ENCODE results near the gene FZR1.

Gene FZR1

DNA sequence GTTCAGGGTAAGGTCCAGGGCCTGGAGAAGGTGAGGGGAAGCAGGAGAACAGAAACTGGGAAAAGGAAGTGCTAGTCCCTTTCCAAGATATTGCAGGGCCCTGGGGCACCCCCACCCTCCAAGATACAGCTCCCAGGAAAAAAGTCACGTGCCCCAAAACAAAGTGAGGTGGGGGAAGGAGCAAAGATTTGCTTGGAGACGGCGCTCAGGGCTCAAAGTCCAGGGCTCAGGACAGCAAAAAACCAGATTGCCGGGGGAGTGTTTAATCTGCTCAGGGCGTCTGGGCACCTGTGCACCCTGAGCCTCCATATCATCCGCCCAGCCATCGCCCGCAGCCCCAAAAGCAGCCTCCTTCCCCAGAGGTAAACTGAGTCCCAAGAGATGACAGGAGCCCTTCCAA lies 32.1 kb upstream of the FZR1 start:
- no peak for DNase-seq (ENCODE audit: low read depth)

DNA sequence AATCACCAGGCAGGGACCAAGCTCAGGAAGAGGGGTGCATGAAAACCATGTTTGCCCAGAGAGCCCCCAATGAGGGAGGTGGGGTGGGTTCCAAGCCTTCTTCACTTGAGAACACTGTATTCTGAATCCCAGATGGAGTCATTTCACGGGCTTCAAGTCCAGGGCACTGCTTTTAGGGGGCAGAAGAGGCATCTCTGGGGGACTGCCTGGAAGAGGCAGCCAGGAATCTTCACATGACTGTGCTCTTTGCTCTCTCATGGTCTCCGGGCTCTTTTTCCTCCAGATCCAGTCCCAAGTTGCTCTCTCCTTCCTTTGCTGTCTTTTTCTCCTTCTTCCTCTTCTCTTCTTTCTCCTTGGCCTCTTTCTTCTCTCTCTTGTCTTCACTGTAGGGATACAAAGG lies 31.5 kb upstream of the FZR1 start:
- no peak for DNase-seq (ENCODE audit: low read depth)

DNA sequence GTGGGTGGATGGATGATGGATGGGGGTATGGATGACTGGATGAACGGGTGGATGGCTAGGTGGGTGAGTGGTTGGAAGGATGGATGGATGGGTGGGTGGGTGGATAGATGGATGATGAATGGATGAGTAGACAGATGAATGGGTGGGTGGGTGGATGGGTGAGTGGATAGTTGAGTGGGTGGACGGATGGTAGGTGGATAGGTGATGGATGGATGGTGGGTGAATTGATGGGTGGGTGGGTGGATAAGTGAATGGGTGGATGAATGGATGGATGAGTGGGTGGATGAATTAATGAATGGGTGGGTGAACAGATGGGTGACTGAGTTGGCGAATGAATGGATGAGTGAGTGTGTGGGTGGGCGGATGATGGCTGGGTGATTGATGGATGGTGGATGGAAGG lies 30.7 kb upstream of the FZR1 start:
- DNase-seq (ENCODE audit: low read depth) = no peak

DNA sequence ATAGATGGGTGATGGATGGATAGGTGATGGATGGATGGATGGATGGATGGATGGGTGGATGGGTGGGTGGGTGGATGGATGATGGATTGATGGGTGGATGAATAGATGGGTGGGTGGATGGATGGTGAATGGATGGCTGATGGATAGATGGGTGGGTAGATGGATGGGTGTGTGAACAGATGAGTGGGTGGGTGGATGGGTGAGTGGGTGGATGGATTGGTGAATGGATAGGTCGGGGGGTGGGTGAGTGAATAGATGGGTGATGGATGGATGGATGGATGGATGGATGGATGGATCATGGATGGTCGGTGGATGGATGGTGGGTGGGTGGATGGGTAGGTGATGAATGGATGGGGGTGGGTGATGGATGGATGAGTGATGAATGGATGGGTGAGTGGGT lies 29.3 kb upstream of the FZR1 start:
- no peak for DNase-seq (ENCODE audit: low read depth)

DNA sequence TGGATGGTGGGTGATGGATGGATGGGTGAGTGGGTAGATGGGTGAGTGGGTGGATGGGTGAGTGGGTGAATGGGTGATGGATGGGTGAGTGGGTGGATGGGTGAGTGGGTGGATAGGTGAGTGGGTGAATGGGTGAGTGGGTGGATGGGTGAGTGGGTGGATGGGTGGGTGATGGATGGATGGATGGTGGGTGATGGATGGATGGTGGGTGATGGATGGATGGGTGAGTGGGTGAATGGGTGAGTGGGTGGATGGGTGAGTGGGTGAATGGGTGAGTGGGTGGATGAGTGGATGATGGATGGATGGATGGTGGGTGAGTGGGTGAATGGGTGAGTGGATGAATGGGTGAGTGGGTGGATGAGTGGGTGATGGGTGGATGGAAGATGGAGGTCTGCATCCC lies 28.6 kb upstream of the FZR1 start:
- no peak for DNase-seq (ENCODE audit: low read depth)

DNA sequence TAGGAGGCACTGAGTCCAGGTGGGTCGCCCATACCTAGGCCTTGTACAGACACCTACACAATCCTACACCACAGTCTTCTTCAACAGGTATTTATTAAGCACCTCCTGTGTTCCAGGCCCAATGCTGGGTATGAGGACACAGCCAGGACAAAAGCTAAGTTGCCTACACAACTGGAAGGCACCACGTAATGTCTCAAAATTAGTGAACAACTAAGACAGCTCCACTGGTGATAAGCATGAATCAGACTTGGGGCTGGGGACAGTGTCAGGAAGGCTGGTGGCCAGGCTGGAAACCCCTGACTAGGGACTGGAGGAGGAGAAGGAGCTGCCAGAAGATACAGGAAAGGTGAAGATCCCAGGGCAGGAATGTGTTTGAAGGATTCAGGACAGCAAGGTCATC lies 28.2 kb upstream of the FZR1 start:
- DNase-seq (ENCODE audit: low read depth) = no peak

DNA sequence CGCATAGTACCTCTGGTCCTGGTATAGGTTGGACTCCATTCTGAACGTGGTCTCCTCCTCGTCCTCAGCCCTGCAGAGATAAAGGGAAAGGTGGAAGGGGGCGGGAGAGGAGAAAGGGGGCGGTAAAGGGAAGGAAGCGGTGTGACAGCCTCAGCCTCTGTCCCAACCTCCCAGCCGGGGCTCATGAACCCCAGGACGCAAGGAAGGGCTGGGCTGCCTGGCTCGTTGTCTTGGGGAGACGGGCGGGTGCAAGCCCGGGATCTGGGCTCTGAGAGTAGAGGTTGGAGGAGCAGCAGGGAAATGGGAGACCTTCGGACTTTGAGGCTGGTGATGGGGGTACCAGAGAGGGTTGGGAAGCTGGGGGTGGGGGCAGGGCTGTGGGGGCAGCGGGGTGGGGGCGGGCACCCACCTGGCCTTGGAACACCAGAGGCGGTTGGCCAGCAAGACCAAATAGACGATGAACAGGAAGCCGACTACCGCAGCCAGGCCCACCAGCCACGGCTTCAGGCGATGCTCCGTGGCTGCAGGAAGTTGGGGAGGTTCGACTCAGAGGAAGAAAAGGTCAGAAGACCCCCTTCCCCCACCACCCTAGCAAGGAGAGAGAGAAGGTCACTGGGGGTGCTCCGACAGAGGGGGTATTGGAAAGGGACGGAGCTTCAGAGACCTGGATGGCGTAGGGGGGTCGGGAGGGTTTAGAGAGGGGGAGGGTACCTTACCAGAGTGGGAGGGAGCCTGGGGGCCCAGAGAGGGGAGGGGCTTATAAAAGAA lies 27.5 kb upstream of the FZR1 start:
- no peak for DNase-seq (ENCODE audit: low read depth)

DNA sequence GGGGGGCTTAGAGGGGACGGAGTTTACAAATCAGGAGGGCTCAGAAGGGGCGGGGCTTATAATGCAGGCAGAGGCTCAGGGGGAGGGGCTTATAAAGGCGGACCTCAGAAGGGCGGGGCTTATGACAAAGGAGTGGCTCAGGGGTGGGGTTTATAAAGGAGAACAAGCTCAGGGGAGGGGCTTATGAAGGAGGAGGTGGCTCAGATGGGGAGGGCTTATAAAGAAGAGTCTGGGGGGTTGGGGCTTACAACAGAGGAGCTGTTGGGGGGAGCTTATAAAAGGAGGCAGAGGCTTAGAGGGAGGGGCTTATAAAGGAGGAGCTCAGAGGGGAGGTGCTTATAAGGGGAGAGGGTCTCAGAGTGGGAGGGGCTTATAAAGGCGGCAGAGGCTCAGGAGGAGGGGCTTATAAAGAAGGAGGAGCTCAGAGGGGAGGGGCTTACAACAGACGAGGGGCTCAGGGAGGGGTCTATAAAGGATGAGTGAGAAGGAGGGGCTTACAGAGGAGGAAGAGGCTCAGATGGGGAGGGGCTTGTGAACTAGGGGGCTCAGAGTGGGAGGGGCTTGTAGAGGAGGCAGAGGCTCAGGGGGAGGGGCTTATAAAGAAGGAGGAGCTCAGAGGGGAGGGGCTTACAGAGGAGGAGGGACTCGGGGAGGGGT lies 26.8 kb upstream of the FZR1 start:
- no peak for DNase-seq (ENCODE audit: low read depth)

DNA sequence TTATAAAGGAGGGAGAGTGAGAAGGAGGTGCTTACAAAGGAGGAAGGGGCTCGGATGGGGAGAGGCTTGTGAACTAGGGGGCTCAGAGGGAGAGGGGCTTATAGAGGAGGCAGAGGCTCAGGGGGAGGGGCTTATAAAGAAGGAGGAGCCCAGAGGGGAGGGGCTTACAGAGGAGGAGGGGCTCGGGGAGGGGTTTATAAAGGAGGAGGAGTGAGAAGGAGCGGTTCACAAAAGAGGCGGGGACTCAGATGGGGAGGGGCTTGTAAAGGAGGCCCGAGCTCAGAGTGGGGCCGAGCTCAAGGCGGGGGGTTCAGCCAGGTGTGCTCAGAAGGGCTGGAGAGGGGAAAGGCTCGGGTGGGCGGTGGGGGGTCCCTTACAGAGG lies 26.3 kb upstream of the FZR1 start:
- no peak for DNase-seq (ENCODE audit: low read depth)

DNA sequence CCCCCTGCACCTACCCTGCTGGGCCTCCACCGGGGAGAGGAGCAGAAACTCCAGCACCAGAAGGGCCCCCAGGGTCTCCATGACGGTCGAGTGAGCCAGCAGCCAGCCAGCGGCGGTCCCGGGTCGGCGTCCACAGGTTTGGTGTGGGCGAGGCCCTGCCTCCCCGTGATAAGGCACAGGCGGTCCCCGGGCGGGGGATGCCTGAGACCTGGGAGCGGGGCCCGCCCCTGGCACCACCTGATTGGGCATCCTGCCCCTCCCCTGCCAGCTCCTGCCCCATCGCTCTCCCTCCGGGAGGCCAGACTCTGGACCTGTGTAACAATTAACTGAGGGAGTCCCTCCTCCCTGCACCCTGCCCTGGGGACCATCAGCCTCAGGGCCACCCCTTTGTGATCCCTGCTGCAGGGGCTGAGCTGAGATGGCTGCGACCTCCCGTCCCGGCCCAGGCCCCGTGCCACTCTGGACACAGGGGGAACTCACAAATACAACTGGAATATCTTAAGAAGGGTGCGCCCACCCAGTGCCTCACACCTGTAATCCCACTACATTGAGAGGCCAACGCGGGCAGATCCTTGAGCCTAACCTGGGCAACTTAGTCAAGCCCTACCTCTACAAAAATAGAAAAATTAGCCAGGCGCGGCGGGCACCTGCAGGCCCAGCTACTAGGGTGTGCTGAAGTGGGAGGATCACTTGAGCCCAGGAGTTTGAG lies 25.6 kb upstream of the FZR1 start, which contains the start of gene SMIM24:
SMIM24 (minus strand) TSS at position 143 of the 709 bp plus-strand sequence; CDS start at position 81, 62 bp downstream.
- DNase-seq (ENCODE audit: low read depth) = no peak

DNA sequence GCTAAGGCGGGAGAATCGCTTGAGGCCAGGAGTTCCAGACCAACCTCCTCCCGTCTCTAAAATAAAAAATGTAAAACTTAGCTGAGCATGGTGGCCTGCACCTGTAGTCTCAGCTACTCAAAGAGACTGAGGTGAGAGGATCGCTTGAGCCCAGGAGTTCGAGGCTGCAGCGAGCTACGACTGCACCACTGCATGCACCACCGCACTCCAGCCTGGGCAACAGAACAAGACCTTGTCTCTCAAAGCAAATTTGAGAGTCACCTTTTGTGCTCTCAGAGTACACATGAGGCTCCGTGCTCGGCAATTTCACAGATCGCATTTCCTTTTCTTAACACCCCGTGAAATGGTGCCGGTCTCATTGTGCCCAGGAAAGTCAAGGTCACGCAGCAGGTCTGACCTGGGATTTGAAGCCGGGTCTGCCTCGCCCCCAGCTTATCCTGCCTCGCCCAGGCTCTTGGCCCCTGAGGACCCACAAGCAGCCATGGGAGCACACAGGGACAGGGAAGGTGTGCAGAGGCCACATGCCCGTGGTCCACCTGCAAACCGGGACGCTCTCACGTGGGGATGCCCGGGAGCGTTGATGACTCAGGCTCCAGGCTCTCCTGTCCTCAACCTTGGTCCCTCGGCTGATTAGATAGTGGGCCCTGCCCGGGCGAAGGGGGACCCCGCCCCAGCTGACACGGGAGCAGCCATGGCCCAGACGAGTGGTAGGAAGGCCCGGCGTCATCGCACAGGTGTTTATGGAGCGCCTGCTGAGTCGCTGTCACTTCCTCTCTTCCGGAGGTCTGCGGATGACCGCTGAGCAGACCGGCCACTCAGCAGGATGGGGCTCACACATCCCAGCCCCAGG lies 24.6 kb upstream of the FZR1 start:
- DNase-seq (ENCODE audit: low read depth) = no peak

DNA sequence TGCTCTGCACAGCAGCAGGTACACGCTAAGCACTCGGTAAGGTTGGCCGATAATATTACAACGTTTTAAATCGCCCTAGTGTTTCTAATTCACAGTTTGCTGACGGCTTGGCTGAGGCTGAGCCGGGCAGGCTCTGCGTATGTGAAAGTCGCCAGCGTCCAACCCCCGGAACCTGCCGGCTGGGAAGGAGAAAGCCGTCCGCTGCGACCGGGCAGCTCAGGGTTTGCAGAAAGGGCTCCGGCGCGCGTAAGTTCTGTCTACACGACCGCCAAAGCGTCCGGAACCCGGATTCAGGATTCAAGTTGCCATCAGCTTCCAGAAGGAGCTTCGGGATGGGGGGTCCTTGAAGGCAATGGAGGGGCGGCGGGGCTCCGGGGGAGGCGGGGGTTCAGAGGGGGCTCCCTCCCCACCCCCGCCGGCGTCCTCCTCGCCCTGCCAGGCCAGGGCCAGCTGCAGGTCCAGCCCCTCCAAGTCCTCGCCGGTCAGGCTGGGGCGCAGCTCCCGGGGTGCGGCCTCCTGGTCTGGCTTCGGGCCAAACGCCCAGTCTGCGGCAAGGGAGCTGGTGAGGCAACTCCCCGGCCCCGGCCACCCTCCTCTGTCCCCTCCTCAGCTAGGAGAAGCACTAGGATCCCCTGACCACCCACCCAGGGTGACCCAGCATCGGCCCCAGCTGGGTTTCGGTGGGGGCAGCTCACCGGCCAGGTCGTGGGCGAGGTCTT lies 23.4 kb upstream of the FZR1 start:
- no peak for DNase-seq (ENCODE audit: low read depth)

DNA sequence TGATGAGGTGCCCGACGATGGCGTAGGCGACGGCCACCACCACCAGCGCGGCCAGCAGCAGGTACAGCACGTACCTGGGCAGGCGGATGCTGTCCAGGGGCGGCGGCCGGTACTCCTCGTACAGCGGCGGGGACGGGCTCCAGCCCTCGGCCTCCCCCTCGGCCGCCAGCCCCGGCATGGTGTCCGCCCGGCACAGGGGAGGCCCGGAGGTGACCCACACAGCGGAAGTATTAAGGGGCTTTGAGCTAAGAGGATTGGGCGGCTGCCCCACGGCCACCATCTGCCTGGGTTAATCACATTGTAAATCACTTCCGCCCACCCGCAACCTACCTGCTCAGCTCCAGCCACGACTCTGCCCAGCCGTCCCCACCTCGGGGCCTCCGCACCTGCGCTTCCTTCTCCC lies 22.9 kb upstream of the FZR1 start, which contains the start of gene SMIM44:
SMIM44 (minus strand) TSS at position 216 of the 403 bp plus-strand sequence; CDS start at position 178, 38 bp downstream.
- no peak for DNase-seq (ENCODE audit: low read depth)

DNA sequence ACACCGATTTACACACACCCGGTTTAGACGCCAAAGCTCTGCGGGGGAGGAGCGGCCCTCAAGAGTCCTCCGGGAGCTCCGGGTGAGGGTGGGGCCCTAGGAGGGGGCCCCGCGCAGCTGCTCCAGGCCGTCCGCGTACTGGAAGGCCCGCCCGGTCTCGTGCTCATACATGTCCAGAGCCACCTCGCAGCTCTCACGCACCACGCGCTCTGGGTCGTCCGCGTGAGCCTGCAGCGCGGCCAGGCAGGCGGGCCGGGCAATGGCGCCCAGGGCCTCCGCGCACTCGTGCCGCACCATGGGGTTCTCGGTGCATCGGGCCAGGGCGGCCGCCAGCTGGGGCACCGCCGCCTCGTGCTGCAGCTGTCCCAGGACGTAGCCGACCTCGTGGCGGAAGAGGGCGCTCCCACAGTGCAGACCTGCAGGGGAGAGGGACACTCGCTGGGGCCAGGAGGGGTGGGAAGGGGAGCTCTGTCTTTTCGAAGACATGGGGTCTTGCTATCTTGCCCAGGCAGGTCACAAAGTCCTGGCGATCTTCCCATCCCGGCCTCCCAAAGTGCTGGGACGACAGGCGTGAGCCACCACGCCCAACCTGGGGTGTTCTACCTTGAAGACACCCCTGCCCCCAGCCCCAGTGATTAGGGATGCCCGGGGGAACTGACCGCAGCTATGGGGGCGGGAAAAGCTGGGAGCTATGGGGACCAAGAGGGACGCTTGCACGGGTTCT lies 14.6 kb upstream of the FZR1 start:
- no peak for DNase-seq (ENCODE audit: low read depth)

DNA sequence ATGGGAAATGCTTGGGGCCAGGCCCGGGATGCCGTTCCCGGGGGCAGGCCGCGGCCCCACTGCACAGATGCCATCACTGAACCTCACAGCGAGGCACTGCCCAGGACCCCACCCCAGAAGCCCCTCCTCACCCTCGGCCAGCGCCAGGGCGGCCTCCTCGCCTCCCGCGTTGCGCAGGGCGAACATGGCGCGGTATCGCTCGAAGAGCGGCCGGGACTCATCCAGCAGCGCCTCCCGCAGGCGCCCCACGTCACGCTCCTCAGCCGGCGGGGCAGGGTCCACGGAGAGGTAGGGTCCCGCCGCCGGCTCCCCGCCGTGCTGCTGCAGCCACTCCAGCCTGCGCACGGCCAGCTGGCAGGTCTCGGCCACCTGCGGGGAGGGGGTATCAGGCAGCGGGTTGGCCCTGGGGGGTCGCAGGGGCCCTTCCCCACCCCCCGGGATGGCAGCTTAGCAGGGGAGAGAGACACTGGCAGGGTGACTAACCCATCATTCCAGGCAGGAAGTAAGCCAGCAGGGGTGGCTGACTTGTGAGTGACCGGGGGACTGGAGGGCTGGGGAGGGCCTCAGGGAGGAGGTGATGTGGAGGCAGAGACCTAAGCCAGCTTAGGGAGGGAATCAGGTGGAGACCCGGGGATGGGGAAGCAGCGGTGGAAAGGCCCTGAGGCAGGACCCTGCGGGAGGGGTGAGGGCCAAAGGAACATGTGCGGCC lies 13.8 kb upstream of the FZR1 start:
- no peak for DNase-seq (ENCODE audit: low read depth)

DNA sequence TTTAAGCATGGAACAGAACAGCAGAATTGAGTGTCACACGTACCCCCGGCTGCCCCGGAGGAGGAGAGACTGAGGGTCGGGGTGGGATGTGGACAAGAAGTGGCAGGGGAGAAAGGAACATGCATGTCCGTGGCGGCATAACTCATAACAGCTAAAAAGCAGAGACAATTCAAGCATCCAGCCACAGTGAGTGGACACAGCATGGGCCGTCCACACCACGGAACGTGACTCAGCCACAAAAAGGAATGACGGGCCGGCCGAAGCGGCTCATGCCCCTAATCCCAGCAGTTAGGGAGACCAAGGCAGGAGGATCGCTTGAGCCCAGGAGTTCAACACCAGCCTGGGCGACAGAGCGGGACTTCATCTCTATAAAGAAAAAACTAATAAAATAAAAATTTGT lies 13.2 kb upstream of the FZR1 start:
- DNase-seq (ENCODE audit: low read depth) = no peak

DNA sequence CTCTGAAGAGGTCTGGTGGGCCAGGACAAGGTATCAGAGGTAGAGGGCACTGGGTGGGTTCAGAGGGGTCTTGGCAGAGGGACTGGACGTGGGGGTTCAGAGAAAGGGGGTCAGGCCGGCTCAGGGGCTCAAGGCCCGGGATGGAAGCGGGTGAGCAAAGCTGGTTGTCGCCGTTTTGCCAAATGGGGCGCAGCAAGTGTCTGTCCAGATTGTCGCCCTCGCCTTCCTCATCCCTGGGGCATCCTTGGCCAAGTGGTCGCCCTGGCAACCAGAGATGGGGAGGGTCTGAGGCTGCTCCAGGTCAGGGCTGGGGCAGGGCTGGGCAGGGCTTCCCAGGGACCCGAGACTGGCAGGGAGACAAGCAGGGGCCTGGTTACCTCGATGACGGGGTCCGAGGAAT lies 12.5 kb upstream of the FZR1 start:
- no peak for DNase-seq (ENCODE audit: low read depth)

DNA sequence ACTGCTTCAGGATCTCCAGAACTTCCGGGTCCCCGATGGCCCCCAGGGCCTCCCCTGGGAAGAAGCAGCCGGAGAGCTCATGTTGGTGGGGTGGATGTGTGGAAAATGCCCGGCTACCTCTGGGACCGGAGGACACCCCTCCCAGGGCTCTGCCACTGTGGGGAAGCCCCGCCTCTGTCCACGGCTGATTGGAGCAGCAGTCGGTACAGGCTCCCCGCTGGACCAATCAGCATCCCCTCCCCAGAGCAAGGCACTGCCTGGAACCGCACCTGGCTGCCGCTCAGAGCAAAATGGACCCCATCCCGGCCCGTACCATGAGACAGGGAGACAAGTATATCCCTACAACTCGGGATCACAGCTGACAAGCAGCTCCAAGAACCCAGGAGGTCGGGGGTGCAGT lies 12.1 kb upstream of the FZR1 start:
- no peak for DNase-seq (ENCODE audit: low read depth)

DNA sequence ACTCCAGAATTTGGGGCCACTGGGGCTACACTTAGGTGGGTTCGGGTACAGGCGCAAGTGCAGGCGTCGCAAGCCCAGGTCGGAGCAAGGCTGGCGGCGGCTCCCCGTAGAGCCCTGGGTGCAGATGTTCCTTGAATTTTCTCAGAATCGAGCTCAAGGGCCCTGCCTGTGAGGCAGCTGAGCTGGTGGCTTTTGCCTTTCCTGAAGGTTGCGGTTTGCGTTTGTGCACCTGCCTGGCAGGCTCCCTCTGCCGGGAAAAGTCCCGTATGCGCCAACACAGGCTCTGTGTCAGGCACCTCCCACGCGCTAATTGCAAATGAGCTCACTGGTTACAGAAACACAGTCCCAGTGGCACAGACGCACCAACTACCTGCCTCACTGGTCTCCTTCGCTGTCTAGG lies 11.6 kb upstream of the FZR1 start:
- DNase-seq (ENCODE audit: low read depth) = no peak

All from stromal cell of bone marrow (primary cell).